GM21447 (cell line): Measurements from ENCODE around the gene RAB3GAP2.
"Not testable (repeated sequence)": the region's sequence is repeated elsewhere in the genome, so short reads cannot be mapped to it uniquely, and the experiment has no call there.

ENCODE experiments used
- ATAC-seq: cut with Tn5 transposase; IDR thresholded peaks from one replicate; pipeline ENCODE4 v1.9.1; 2021; ENCODE audit not compliant: unreplicated experiment

The RAB3GAP2 gene

DNA sequence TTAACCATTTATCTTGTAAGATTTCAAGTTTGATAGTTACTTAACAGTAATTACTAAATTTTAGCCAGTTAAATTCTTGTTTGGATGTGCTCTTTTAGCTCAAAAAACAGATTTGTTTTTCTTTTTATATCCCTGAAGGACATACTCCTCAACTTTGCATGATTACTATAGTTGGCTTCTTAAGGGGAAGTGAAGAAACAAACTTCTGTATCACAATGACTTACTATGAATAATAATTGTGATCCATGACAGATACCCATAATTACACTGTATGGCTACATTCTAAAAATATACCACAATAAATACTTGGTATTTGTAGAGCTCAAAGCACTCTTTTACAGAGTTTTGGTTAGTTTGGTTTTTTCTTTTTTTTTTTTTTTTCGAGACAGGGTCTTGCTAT lies 122.5 kb downstream of the RAB3GAP2 start:
- no peak for ATAC-seq

- no peak for ATAC-seq
These were observed 128.2 kb downstream of the RAB3GAP2 start for GRCh38 chr1:220144051-220144450.

DNA sequence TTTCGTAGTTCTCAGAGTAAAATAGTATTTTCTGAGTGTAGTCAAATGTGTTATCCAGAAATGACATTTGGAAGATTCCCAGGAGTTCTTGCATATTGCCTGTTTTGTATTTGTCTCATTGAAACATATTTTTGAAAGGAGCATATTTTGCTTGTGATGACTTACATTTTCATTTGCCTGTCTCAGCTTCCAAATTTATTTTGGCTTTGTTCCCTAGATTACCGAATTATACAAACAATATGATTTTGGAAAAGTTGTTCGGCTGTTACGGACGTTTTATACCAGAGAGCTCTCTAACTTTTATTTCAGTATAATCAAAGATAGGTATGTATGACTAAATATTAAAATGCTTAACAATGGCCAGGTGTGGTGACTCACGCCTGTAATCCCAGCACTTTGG lies 132.3 kb downstream of the RAB3GAP2 start:
- ATAC-seq = no peak

DNA sequence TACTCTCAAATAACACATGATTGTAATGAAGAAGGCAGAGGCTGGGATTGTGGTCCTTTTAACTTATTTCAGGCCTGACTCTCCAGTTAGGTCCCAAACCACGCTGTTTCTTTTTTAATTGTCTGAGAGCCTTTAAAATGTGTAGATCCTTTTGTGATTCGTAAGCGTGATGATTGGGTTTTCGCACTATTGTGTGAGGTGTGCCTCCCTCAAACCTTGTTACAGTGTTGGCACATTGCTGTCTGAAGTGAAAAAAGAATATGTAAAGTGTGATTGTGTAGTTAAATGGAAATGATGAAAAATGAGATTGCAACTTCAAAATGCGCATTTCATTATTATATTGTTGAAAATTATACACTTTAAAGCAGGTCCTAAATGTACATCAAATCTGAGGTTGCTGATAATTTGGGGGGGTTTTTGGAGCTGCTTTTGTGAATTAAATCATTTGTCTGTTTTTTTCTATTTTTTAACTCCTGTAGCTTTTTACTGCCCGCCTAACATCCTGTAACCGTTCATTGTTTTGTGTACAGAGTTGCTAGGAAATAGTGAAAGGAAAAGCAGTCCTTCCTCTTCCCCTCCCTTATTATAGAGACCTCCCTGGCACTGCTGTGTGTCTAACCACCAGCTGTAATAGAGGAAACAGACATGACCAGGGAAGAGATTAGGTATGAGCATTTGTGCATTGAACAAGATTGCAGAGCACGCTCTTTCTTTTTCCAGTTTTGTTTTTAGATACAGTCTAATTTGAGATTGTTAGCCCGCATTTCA lies 135.1 kb downstream of the RAB3GAP2 start:
- ATAC-seq = no peak

DNA sequence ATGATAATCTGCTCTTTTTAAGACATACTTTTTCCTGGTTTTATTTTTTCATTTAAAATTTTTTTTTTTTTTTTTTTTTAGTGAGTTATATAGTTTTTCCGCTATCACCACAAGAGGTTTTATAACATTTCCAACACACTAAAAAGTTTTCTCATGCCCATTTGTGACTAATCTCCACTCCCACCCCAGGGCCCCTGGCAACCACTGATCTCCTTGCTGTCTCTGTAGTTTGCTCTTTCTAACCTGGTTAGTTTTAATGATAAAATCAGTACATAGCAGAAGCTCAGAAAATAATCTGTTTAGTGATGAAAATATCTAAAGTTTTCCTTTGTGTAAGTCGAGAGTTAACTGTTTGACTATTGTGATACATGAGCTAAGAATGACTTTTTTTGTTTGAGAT lies 136.5 kb downstream of the RAB3GAP2 start:
- ATAC-seq = no peak

GRCh38 chr1:220129479-220130210 lies 142.6 kb downstream of the RAB3GAP2 start:
- ATAC-seq = no peak

GRCh38 chr1:220127076-220127475 lies 145.2 kb downstream of the RAB3GAP2 start:
- no peak for ATAC-seq

GRCh38 chr1:220124542-220124941 lies 147.7 kb downstream of the RAB3GAP2 start:
- ATAC-seq = no peak

DNA sequence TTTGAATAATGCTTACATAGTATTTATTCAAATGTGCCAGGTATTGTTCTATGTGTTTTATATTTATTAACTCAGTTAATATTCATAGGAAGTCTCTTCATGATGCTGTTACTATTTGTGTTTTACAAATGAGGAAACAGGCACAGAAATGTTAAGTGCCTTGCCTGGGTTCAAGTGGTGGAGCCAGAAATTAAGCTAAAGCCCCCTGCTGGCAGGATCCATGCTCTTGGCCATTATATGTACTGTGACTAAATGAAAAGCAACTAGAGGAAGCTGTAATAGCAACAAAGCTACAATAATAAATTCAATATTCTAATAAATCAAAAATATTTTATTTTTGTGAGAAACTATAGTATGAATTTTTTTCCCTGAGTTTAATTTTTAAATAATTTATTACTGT lies 148.4 kb downstream of the RAB3GAP2 start:
- peak; percentile 49 for ATAC-seq

GRCh38 chr1:220123066-220123465 lies 149.2 kb downstream of the RAB3GAP2 start:
- ATAC-seq = no peak

DNA sequence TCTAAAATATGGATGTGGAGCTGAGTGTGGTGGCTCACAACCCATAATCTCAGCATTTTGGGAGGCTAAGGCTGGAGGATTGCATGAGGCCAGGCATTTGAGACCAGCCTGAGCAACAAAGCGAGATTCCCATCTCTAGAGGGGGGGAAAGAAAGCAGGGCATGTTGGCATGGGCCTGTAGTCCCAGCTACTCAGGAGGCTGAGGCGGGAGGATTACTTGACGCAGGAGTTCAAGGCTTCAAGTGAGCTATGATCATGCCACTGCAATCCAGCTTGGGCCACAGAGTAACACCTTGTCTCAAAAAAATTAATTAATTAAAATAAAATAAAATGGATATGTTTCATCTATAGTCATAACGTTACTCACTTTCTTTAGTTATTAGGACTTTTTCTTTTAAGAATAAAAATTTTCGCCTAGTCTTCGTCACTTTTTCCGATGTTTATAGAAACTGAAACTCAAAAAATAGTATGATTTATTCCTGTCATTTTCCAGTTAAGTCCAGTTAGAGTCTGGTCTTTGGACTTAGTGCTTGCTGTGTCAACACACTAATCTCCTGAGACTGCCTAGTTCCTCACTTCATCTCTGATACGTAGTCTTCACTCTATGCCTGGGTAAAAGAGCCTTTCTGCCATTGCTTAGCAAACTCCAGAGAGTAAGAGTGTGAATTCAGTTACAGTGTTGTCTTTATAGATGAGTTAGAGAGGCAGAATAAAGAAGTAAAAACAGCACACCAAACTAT lies 150.3 kb downstream of the RAB3GAP2 start:
- no peak for ATAC-seq

DNA sequence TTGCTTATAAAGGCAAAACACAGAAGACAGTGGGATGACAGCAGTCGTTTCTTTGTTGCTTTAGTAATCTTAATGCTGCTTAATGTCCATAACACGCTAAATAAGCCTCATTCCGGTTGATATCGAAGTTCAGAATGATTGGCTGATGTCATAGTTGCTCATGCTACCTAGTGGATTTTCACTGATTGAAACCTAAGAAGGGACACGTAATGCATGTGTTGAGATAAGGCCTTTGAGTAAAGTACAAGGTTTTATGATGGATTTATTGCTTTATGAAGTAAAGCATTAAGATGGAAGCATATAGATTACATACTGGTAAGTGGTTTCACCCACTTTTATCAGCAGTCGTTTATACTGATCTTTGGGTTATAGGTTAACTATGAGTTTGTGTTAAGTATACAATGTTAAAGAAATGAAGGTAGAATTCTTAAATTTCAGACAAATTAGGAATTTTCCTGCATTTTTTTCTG lies 153.2 kb downstream of the RAB3GAP2 start:
- ATAC-seq = no peak

- ATAC-seq = no peak
These were observed 159.0 kb downstream of the RAB3GAP2 start for GRCh38 chr1:220113136-220113695.

DNA sequence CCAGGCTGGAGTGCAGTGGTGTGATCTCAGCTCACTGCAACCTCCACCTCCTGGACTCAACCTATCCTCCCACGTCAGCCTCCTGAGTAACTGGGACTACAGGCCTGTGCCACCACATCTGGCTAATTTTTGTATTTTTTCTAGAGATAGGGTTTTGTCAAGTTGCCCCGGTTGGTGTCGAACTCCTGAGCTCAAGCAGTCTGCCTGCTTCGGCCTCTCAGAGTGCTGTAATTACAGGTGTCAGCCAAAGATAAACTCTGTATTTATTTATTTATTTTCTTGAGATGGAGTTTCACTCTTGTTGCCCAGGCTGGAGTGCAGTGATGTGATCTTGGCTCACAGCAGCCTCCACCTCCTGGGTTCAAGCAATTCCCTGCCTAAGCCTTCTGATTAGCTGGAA lies 159.7 kb downstream of the RAB3GAP2 start:
- not testable (repeated sequence) for ATAC-seq

DNA sequence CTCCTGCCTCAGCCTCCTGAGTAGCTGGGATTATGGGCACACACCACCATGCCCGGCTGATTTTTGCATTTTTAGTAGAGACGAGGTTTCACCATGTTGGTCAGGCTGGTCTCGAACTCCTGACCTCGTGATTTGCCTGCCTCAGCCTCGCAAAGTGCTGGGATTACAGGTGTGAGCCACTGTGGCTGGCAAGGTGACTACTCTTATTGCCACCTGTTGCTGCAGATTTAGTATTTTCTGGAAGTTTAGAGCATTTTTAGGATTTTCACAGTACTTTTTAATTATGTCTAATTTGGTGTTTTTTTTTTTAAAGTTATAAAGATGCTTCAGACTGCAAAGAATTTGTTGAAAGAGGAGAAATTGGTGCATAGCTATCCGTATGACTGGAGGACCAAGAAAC lies 161.8 kb downstream of the RAB3GAP2 start:
- not testable (repeated sequence) for ATAC-seq

DNA sequence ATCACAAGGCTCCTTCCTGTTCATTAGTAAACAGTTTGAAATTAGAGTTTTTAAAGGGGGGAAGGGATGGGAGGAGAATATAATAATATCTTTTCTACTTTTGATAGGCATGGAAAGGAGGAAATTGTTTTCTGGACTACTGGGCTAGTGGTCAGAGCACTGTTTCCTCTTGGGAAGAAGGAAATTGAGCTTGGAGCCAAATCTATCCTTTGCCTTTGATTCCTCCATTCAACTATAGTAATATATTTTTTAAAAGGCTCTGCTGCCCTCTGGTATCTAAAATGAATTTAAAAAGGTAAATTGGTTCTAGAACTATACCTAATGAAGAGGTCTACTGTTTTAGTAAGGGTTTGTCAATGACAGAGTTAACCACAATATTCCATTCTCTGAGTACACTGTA lies 172.4 kb downstream of the RAB3GAP2 start:
- no peak for ATAC-seq
